Loucy (cell line): ENCODE results near the gene ERI2.

Source experiments
- CTCF ChIP-seq: fragments of 200-600 bp; sonication (generic); conservative IDR thresholded peaks from 2 replicates; pipeline ENCODE4 v1.5.1; 2014; ENCODE audit warnings: mild to moderate bottlenecking, antibody characterized with exemption, low read length
- EZH2phosphoT487 ChIP-seq: fragments of 200-600 bp; IDR thresholded peaks from 2 replicates; pipeline ENCODE4 v1.6.1; 2018; ENCODE audit warnings: antibody characterized with exemption, mild to moderate bottlenecking, moderate library complexity, borderline replicate concordance

GRCh38 chr16:20747030-20747816, 59.0 kb downstream of the ERI2 start:
- no peak for TF ChIP-seq CTCF
- TF ChIP-seq EZH2phosphoT487, result no peak
